Right kidney (tissue), 1 donor: ENCODE measurements around the gene LGMN.
"Not testable (repeated sequence)": the region's sequence is repeated elsewhere in the genome, so short reads cannot be mapped to it uniquely, and the experiment has no call there.

Experiments
- DNase-seq: peaks from one replicate; pipeline ENCODE4 v3.0.0-alpha.2; 2016

LGMN gene

DNA sequence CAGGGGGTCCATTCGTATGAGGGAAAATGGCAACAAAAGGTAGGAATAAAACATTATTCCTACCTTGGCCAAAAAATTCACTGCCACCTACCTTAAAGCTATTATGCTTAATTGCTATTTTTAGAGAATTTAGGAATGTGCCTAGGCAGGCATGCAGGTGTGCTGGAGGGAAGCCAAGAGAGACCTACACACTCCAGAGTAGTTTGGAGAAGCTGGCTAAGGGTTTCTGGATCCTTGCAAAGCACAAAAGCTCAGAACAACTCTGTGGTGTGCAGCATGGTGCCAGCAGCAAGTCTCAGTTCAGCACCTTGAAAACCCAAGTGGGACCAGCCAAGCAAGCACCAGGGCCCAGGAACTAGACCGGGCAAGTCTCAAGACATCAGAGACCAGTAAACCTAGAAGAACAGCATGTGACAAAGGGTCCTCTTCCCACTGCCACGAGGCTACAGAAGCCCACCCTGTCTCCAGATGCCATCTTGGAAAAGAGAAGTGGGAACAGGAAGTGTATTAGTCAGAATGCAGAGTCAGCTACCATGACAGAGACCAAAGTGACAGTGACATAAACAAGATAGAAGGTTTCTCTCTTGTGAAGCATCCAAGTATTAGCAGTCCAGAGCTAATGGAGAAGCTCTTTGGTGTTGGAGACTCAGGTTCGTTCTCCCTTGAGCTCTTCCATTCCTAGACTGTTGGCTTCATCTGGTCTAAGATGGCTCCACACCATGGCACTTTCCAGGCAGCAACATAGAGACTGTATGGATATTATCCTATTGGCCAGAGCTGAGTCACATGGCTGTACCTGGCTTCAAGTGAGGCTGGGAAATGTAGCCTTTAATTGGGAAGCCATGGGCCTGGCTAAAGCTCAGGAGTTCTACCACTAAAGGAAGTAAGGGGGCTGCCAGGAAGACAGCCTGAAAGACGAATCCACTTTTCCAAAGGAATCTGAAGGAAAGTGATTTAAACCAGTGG is 15.5 kb upstream of the LGMN start:
- DNase-seq = not testable (repeated sequence)

DNA sequence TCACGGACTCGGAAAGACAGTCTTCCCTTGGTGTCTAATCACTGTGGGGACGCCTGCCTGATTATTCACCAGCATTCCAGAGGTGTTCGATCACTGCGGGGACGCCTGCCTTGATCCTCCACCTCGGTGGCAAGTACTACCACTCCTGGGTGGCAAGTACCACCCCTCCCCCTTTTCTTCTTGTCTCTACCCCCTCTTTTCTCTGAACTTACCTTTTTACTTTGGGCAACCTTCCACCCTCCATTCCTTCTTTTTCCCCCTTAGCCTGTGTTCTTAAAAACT is 12.0 kb upstream of the LGMN start:
- DNase-seq = no peak

DNA sequence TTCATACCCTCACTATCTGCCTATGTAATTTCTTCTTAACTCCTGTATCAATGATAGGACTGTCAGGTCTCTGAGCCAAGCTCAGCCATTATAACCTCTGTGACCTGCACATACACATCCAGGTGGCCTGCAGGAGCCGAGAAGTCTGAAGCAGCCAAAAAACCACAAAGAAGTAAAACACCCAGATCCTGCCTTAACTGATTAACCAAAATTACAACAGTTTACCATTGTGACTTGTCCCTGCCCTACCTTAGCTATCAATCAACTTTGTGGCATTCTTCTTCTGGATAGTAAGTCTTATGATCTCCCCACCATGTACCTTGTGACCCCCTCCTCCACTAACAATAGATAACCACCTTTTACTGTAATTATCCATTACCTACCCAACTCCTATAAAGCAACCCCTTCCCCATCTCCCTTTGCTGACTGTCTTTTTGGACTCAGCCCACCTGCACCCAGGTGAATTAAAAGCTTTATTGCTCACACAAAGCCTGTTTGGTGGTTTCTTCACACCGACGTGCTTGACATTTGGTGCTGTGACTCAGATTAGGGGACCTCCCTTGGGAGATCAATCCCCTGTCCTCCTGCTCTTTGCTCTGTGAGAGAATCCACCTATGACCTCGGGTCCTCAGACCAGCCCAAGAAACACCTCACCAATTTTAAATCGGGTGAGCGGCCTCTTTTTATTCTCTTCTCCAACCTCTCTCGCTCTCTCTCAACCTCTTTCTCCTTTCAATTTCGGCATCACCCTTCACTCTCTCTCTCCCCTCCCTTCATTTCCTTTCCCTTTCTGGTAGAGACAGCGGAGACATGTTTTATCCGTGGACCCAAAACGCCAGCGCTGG is 11.5 kb upstream of the LGMN start:
- DNase-seq = no peak

DNA sequence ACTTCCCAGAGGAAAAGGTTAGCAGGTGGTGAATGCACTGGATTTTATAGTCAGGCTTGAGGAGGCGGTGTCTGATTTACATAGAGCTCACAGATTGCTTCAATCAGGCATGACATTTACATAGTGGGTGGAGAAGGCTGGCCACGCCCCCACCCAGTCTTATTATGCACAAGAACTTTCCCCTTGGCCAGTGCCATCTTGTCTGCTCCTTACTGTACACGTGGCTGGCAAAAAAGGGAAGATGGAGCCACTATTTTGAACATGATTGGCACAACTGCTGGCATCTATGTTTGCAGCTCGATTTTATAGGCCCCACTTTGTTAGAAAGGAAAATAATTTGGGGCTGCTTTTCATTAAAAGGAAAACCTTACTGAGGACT is 10.9 kb upstream of the LGMN start:
- no peak for DNase-seq

DNA sequence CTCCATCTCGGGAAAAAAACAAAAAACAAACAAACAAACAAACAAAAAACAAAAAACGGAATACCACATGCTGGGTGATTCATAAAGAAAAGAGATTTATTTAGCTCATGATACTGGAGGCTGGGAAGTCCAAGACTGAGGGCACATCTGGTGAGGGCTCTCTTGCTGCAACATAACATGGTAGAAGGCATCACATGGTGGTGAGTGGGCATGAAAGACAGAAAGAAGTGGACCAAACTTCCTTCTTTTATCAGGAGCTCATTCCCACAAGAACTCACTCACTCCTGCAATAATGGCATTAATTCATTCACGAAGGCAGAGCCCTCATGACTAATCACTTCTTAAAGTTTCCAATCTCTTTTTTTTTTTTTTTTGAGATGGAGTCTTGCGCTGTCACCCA is 8.0 kb upstream of the LGMN start:
- DNase-seq = no peak

DNA sequence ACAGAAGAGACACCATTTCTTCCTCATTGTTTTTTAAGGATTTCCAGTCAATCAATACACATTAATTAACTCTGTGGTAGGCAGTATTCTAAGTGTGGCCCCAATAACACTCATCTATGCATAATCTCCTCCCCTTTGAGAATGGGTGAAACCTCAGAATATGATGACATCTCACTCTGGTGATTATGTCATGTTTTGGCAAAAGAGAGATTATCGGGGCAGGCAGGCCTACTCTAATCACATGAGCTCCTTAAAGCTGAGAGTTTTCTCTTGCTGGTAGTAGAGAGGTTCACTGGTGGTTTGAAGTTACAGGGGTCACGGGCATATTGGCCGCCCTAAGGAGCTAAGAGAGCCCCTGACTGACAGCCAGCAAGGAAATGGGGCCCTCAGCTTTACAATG is 7.1 kb upstream of the LGMN start:
- no peak for DNase-seq

DNA sequence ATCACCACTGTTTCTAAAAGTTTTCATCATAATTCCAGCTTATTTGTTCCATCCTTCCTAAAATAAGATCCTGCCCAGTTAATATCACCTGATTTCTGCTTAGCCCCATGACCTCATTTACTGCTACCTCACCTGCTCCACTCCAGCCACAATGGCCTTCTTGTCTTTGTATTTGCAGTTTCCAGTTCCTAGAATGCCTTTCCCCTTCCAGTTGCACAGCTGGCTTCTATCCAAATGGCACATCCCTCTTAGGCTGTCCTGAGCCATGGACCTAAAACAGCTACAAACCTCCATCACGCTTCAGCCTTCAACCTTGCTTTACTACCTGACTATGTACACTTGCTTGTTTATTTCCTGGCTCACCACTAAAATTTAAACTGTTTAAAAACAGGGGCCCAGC is 6.5 kb upstream of the LGMN start:
- no peak for DNase-seq

DNA sequence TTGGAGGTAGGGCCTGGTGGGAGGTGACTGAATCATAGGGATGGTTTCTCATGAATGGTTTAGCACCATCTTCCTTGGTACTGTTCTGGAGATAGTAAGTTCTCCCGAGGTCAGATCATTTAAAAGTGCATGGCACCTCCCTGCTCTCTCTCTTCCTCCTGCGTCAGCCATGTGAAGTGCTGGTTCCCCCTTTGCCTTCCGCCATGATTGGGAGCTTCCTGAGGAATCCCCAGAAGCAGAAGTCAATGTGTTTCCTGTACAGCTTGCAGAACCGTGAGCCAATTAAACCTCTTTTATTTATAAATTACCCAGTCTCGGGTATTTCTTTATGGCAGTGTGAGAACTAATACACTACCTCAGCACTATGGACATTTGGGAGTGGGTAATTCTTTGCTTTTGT is 4.8 kb upstream of the LGMN start:
- no peak for DNase-seq

DNA sequence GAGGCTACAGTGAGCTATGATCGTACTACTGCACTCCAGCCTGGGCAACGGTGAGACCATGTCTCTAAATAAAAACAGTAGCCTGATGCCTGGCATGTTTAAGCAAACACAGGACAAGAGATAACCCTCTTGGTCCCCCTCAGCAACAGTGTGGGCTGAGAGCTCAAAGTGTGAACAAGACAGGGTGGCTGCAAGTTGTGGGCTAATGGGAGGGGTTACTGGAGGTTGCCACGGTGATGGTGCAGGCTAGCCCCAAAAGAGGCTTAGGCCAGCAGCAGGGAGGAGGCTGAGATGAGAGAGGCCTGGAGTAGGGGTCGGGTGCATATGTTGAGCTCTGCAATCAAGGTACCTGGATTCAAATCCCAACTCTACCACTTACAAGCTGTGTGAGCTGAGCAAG is 3.4 kb upstream of the LGMN start:
- DNase-seq = no peak

DNA sequence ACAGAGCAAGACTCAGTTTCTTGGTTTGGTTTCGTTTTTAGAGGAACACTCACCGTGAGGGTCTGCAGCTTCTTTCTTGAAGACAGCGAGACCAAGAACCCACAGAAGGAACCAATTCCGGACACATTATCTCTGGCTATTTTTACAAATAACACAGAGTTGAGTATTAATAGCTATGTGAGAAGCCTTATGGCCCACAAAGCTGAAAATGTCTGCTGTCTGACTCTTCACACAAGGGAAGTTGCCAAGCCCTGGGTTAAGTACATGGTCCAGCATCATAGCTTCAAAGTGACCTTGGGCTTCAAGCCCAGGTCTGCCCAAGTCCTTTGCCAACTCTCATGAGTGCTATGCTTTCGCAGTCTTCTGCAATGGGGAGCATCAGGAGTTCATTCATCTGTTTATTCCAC is 2.6 kb upstream of the LGMN start:
- DNase-seq = no peak

DNA sequence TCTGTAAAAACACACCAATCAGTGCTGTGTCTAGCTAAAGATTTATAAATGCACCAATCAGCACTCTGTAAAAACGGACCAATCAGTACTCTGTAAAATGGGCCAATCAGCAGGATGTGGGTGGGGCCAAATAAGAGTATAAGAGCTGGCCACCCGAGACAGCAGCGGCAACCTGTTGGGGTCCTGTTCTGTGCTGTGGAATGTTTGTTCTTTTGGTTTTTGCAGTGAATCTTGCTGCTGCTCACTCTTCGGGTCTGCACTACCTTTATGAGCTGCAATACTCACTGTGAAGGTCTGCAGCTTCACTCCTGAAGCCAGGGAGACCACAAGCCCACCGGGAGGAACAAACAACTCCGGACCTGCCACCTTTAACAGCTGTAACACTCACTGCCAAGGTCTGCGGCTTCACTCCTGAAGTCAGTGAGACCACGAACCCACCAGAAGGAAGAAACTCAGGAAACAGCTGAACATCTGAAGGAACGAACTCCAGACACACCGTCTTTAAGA is 1.8 kb upstream of the LGMN start:
- not testable (repeated sequence) for DNase-seq

DNA sequence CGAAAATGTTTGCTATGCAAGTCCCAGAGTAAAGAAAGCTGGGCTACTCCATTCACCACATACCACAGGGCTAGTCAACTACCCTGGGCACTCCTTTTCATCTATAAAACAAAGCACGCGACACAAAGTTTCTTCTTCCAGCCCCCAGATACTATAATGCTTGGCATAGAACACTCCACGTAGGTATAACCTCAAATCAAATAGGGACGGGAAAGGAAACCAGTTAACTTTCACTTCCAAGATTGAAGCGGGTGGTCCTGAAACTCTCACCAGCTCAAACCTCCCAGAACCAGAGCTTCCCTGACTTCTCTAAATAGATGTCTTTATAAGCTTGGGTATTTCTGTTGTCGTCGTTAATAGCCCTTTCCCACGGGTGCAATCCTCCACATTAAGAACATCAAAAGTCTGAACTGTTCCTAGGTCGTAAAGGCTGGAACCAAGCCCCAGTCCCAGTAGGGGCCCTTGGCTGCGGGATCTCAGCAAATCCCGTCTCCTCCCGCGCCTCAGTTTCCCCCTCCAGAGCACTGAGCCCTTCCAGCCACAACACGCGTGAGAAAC is 647 bp downstream of the LGMN start:
- no peak for DNase-seq

DNA sequence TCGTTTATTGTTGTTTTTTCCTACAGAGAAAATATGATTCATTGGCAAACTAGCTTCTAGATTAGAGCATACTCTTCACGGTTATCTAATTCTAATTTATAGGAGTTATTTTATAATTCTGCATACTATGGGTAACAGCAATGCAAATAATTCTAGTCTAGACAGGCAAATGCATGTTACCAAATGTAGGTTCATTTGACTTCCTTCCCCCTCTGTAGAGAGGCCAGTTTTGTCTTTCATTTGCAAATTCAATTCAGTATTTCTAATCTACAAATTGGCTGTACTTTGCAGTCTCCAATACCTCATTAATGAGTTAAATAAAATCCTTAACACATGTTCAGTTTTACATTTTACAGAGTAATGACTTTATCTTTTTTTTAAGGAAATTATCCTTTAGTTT is 4.2 kb downstream of the LGMN start:
- no peak for DNase-seq

DNA sequence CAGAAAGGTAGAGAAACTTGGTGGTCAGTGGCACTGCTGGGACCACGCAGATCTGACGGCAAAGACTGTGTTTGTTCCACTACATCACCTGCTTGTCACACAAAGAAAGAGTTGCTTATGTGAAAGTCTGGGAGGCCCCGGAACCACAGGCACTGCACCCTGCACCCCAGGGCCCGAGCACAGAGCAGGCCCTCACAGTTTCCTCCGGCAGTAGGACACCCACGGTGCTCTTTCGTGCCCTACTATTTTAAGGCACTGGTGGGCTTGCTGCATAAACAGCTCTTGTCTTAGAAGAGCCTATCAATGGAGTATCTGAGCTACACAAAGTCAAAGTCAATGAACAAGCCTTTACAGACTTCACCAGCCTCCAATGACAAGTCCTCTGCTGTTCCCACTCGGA is 8.0 kb downstream of the LGMN start:
- DNase-seq = no peak

DNA sequence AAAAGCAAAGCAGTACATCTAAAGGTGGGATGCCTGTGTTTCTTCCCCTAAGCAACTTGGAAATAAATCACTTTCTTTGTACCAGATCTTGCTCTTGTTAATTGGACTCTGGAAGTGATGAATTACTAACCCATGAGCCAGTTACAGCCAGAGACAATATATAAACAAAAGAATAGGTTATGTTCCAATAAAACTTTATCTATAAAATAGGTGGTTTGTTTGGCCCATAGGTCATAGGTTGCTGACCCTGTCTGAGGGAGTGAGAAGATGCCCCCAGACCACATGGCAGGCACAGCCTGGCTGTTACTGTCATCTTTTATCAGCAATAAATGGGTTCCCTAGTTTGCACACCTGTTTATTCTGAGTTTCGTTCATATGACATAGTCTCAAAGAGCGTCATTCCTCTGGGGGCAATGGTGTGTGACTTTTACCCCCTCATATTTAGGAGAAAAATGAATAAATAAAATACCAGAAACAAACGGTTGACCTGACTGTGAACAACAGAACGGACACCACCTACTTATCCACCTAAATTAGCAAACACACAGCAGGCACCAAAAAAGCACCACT is 10.7 kb downstream of the LGMN start:
- DNase-seq = no peak

DNA sequence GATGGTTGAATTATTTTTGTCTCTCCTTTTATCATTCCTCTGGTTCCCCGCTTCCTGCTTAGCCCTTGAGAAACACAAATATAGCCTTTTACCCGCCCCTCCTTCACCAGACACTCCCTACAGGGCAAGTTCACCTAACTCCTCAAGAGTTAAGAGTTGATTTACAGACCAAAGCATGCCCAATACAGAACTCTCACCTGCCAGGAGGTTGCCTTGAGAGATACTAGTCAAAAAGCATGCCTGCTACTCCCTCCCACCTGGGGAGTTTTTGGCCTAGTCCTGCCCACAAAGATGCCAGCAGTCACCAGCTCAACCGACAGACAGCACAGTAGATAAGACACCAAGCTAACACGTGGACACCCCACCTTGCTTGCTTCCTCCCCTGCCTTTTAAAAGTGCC is 11.2 kb downstream of the LGMN start:
- no peak for DNase-seq

DNA sequence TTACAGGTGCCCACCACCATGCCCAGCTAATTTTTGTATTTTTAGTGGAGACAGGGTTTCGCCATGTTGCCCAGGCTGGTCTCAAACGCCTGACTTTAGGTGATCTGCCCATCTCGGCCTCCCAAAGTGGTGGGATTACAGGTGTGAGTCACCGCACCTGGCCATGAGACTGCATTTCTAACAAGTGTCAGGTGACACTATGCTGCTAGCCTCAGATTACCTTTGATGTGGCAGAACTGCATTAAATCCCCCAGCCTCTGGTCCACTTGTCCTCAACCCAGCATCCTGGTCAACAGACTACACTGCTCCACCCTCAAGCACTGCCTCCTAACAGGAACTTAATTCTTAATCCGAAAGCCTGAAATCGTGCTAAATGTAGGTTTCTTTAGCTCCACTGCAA is 13.1 kb downstream of the LGMN start:
- no peak for DNase-seq

DNA sequence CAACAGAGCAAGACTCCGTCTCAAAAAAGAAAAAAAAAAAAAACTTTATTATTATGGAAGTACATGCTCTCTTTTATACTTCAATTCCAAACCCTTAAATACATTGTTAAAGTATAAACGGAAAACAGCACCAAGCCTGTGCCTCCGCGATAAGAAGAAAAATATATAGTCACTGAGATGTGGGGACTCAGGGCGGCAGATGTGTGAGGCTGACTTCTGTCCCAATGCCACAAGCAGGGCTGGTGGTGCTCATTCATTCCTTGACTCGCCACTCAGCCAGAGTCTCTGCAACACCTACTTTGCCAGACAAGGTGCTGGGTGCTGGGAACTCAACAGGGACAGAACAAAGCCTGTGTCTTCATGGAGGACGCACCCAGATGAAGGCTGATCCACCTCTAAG is 13.8 kb downstream of the LGMN start:
- DNase-seq = no peak

DNA sequence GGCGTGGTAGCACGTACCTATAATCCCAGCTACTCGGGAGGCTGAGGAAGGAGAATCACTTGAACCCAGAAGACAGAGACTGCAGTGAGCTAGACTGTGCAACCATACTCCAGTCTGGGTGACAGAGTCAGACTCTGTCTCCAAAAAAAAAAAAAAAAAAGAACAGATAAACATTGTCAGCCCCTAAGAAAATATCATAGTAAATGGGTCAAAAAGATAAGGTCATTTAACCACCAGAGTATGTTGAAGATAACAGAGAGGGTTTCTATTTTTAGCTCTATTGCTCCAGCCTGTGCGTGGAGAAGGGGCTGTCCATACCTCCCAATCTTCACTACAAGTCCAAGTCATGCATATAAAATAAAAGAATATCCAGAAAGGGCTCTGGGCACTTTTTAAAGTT is 15.4 kb downstream of the LGMN start:
- no peak for DNase-seq

DNA sequence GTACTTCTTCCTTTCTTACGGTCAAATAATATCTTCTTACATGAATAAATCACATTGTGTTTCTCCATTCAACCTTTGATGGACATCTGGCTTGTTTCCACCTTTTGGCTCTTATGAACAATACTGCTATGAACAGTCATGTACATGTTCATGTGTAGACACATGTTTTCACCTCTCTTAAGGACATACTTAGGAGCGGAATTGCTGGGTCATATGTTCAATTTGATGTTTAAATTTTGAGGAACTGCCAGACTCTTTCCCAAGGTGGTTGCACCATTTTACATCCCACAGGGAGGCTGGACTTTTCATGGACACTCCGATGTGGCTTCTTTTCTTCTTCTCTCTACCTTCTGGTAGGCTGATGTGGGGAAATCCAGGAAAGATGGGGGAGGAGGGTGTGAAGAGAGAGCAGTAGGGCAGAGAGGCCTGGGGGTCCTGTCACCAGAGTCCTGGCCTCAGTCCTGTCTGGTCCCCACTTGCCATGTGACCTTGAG is 16.8 kb downstream of the LGMN start:
- no peak for DNase-seq

DNA sequence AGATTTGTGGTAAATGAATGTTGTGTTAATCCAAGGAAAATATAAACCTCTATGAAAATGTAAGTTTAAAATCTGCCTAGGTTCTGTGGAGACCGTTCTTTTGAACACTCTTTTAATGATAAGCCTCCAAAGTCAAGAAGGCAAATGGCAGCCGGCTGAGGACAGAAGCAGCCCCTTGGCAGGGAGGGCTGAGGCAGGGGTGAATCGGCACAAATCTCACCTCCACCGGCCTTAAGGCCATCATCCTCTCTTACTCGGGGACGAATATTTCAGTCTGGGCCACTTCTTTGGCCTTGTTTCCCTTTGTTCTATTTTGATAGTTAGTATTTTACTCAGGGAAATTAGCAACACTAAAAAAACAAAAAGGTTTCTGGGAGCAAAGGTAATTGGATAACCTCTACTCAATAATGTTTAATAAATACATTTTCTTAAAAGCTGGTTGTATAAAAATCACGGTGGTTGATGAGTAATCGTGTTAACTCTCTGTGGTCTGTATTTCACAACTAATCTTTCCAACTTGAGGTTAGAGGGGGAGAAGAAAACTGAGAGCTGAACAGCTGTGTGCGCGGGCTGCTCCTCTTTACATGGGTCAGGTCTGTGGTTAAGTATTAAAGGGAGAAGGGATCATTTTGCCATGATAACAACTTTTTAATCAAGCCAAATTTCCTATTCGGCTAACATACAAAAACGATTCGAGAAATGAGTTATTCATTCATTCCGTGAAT is 18.6 kb downstream of the LGMN start:
- DNase-seq = no peak

DNA sequence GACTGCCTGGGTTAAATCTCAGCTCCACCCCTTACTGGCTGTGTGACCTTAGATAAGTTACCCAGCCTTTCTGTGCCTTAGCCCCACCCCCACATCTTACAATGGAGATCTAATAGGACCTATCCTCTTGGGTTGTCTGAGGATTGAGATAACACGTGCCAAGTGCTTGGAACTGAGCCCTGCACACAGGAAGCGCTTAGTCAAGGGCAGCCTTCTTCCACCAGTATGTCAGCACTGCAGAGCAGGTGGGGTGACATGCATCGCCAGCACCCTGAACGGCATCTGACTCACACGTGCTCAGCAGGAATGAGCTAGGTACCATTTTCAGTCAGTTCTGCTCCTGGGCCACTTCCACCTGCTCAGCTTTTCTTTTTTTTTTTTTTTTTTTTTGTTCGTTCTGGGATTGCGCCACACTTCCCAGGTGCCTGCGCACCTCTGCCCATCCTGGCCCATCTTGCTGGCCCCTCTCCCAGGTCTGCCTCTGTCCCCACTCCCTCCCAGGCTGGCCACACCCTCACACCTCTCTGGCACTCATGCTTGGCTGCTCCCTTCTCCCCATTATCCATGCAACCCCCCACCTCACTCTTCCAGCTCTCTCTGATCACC is 19.6 kb downstream of the LGMN start:
- DNase-seq = no peak
